Stimulated activated CD8-positive, alpha-beta memory T cell treated with anti-CD3 and anti-CD28 coated beads, Interleukin-7, amount 100 ng/mL, for 48 hours (primary cell): ENCODE data around the gene PRR14L.
"Not testable (repeated sequence)": the region's sequence is repeated elsewhere in the genome, so short reads cannot be mapped to it uniquely, and the experiment has no call there.

Experiments used
- DNase-seq, 2 donors: peaks; one replicate each; pipeline ENCODE4 v3.0.0-alpha.2; 2020; ENCODE audit warnings: low read depth in 1 of 2; ENCODE audit errors: extremely low read depth in 1 of 2

Gene PRR14L

DNA sequence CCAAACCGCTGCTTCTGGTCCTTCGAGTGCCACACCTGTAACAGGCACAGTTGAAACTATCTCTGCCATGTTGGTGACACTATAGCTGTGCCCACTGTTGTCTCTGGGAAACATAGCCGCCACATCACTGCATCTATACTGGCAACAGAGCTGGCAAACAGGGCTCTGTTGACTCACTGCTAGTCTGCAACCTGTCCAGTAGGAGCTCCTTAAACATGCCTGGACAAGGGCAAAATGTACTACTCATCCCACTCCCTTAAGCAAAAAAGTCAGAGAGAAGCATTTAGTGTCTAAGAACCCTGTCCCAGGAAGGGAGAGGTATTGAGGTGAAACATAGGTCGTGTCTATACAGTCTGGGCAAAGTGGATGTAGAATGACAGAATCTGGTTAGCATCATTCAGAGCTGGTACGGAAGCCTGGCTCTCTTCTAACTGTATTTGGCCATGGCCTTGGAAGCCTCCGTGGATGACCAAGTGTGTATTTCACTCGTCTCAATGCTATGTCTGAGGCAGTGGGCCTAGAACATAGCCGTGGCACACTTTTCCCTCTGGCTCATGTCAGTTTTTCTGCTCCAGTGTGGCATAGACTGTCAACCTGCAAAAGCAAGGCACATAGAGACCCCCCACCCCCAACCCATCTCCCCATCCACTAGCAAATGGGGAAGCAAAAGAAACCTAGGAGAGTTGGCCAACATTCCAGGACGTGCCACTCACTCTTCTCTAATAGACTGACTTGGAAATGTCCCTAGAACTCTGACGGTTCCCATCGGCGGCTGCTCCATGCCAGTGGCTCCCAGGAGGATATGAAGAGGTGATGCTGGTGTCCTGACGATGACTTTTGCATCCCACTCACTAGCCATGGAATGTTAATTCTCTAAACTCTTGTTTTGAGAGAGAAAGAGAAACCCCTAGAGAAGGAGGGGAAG lies 66.5 kb downstream of the PRR14L start:
- no peak for DNase-seq

DNA sequence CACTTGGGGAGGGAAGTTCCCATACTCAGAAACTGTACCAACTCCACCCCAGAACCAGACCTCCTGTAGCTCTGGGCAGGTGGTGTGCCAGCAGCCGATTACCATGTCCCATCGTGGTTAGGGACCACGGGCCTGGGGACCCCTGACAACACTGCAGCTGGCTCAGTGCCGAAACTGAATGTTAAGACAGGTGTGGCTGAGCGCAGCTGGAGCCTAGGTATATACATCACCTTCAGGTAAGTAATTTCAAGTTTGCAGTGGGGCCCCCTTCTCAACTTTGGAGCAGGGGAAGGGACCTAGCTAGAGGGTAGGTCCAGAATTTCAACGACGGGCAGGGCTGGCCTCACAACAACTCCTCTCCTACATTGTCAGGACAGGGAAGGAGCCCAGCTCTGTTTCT lies 67.2 kb downstream of the PRR14L start:
- DNase-seq, result no peak

DNA sequence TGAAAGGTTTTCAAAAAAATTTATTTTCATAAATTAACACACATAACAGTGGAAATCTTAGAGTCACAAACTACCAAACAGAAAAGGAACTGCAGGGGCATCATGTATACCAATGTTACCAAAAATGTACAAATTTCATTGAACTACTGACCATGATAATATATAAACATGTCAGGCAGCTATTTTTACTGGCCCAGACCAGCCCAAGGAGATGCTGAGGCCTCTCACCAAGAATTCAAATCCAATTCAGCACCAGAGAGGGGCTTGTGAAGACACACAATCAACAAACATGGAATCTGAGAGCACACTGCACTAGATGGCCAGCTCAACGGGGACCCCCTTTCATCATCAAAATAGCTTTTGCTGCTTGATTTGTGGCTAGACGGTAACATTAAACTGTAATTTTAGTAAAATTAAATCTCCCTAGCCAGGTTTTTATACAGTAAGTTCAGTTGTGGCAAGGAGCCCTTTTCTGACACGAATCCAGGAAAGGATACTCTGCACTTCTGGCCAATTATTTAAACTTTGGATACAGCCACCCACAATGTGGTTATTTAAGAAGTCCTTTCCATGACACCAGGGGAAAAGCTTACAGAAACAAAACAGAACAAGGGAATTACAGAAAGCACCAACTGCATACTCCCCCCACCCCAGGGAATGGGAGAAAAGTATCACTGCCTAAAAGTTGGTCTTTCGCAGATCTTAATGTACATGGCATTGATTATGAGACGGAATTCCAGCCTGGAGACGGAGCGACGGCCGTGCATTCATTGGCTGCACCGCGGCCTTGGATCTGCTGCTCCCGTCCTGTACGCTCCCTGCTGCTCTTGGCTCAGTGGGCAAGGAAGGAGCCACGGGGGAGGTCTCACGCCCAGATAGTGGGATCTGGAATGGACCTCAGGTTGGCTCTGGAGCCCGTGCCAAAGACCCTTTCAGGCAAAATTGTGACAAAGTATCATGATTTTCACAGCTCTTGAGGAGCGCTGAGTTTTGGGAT lies 68.3 kb downstream of the PRR14L start:
- no peak for DNase-seq

DNA sequence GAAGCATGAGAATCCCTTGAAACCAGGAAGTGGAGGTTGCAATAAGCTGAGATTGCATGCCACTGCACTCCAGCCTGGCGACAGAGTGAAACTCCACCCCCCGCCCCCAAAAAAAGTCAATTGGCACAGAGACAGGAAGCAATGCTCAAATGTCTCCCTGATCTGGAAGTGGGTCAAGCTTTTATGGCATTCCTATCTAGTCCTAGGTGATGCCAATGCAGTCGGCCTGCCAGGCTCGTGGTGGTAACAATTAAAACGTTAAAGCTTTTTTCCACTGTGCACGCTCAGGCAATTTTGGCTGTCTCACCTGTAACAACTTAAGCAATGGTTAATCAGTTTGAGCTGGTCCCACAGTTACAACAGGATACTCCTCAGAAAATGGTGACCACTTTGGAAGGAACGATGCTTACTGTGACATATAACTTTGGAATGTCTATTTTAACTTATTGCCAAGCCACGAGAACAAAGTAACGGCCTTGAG lies 69.0 kb downstream of the PRR14L start:
- DNase-seq, result no peak

DNA sequence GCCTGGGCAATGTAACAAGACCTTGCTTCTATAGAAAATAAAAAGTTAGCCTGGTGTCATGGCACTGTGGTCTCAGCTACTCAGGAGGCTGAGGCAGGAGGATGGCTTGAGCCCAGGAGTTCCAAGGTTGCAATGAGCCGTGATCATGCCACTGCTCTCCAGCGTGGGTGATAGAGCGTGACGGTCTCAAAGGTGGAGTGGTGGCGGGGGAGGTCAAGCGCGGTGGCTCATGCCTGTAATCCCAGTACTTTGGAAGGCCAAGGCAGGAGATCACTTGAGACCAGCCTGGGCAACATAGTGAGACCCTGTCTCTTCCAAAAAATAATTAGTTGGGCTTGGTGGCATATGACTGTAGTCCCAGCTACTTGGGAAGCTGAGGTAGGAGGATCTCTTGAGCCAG lies 71.2 kb downstream of the PRR14L start:
- no peak for DNase-seq

DNA sequence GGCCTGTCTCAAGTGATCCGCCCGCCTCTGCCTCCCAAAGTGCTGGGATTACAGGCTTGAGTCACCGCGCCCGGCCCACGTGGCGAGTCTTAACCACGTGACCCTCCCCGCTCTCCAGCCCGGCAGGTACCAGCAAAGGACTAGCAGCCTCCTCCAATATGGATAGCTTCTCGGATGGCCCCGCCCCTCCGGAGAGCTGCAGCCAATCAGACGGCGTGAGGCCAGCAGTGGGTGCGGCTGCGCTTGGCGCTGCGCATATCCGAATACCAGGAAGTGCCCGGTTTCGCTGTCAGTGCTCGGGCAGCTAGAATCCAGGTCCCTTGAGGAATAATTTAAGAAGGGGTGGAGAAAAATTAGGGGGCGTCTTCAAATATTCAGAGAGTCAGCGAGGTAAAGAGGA lies 73.2 kb downstream of the PRR14L start:
- peak; percentile 82 to 93 for DNase-seq

DNA sequence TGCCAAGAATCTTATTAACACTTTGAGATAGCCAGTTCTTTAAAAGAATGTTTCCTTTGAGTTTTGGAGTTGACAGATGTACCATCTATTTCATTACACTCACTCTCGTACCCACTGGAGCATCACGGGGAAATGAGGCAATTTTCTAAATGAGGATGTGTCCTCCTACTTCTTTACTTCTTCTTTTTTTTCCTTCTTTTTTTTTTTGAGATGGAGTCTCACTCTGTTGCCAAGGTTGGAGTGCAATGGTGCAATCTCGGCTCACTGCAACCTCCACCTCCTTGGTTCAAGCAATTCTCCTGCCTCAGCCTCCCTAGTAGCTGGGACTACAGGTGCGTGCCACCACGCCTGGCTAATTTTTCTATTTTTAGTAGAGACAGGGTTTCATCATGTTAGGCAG lies 75.7 kb downstream of the PRR14L start:
- not testable (repeated sequence) for DNase-seq

DNA sequence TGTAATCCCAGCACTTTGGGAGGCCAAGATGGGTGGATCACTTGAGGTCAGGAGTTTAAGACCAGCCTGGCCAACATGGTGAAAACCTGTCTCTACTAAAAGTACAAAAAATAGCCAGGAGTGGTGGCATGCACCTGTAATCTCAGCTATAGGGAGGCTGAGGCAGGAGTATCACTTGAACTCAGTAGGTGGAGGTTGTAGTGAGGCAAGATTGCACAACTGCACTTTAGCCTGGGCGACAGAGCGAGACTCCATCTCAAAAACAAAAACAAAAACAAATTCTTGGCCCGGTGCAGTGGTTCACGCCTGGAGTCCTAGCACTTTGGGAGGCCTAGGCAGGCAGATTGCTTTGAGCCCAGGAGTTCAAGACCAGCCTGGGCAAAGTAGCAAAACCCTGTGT lies 81.1 kb downstream of the PRR14L start:
- not testable (repeated sequence) for DNase-seq

DNA sequence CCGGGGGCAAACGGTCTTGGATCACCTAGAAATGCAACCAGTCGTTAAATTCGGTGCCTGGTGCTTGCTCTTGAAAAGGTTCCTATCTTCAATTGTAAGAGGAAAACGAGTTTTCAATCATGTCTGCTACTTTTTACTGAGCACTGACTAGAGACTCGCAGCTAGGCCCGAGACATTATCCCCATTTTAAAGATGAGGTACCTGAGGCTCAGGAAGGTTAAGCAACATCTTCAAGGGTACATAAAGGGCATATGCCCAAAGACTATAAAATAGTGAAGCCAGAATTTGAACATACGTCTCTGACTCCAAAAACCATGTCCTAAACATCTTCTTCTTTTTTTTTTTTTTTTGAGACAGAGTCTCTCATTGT lies 87.3 kb downstream of the PRR14L start:
- DNase-seq, result no peak

DNA sequence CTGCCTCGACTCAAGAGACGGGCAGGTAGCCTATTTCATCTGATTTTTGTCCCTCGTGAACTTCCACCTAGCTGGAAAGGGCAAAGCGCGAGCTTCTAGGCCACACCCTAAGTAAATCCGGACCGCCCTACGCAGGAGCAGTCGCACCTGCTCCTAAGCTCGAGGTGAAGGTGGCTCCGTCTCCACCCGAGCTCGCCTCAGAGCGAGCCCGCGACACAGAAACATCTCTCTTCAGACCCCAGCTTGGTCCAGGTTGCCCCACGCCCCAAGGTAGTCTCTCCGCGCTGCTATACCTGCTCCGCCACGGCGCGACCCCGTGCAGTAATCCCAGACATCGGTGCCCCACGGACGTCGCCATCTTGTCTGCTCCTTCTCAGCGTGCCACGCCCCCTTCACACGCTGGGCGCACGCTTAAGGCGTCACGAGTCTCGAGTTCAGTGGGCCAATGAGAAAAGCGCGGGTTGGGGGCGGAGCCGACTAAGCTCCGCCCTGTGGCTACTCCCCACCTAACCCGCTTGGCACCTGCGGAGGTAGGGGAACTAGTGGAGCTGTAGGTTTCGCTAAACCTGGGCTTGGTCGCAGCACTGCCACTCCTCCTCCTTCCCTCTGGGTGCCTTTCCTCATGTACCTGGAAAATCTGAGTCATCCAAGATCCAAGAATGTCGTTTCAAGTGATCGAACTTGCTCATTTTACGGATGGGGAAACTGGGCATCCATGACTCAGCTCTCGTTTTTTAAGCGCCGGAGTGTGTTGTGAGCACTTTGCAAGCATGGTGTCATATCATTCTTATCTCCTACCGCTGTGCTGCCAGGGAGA lies 87.9 kb downstream of the PRR14L start, which contains the start of gene PISD:
PISD (minus strand) TSS at position 365 of the 817 bp plus-strand sequence; CDS start at position 358, 7 bp downstream.
- DNase-seq, result peak; percentile 91 to 93

DNA sequence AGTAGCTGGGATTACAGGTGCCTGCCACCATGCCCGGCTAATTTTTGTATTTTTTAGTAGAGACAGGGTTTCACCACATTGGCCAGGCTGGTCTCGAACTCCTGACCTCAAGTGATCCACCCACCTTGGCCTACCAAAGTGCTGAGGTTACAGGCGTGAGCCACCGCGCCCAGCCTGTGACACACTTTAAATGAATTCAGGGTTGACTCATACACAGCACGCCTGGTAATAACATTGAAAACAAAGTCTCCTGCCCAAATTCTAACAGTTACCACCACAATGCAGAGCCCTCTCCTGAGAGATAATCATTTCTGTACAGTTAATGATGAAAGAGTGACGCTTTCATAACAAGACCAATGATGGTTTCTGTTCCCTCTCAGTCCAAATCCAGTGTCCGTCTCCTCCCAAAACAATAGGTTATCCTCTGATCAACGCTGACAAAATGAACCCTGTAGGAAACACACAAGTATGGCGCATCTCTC lies 89.0 kb downstream of the PRR14L start:
- DNase-seq, result peak in 1 of 2 donors; percentile 62

DNA sequence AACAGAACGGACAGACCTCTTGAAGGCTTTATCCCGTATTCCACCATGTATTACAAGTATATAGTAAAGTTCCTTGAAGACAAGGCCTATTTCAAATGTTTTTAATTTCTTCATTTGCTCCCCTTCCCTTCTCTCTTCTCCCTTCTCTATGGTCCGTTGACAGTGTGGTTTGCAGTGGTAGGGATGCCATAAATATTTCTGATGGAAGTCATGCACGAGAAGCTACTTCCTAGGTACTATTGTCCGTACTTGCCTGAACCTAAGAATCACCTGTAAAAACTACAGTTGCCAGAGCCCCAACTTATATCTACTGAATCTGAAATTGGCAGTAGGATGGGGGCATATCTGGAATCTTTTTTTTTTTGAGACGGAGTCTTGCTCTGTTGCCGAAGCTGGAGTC lies 90.7 kb downstream of the PRR14L start:
- no peak for DNase-seq

DNA sequence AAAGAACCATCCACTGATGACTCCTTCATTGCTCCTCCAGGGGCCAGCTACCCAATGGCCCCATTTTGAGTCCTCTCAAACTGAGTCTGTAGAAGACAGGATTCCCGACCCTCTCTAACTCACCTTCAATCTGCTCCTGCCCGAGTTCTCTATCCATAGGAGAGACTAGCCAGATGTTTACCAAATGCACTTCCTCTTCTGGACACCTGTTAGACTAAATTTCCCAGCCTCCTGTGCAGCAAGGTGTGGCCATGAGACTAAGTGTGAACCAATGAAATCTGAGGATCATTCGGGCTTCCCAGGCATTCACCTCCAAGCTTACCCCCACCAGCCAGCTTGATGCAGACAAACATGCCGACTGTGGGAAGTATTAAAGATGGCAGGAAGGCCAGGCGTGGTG lies 95.5 kb downstream of the PRR14L start:
- DNase-seq, result no peak

DNA sequence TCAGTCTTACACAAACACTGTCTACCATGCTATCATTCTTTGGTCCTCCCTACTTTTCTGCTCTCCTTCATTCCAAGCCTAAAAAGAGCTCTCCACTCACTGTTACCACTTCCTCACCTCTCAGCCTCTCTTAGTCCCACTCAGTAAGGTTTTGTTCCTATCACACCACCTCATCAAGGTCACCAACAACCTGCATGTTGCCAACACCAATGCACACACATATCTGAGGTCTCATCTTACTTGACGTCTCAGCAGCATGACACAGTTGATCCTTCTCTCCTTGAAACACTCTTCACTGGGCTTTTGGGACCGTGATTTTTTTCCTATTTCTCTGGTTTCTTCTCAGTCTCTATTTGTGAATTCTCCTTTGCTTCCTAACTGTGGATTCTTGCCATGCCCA lies 96.0 kb downstream of the PRR14L start:
- DNase-seq, result no peak

DNA sequence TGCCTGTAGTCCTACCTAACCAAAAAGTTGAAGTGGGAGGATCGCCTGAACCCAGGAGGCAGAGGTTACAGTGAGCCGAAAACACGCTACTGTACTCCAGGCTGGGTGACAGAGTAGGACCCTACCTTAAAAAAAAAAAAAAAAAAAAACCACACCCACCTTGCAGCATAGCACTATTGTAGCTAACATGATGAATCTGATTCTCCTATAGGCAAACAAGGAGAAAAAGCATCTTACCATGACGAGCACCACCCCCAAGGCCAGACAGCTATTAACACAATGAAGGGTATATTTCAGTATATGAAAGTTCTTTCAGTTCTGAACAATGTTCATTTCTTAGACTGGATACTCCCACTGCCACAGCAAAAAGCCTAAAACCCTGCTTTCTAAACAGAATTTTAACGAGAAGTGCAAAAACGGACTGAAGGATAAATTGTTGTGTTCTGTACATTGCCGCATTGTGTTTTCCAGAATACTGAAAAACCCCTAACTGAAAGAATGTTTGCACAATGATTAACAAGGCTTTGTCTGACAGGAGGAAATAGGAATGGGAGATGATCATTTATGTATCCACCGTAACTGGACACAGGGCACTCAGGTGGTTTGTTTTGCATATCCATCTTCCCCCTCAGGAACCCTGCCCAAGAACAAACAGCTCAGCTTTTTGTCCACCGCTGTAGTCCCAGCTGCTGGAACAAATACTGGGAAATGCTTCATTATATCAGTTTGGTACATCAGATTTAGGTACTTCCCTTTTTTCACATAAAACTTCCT lies 96.8 kb downstream of the PRR14L start:
- DNase-seq, result no peak

DNA sequence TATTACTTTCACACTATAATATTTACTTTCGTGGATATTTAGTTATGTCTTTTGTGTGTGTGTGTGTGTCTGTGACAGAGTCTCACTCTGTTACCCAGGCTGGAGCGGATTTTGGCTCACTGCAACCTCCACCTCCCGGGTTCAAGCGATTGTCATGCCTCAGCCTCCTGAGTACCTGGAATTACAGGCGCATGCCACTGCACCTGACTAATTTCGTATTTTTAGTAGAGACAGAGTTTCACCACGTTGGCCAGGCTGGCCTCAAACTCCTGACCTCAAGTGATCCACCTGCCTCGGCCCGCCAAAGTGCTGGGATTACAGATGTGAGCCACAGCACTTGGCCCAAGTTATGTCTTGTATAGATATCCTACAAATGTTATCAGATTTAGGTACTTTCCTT lies 97.8 kb downstream of the PRR14L start:
- DNase-seq, result no peak

DNA sequence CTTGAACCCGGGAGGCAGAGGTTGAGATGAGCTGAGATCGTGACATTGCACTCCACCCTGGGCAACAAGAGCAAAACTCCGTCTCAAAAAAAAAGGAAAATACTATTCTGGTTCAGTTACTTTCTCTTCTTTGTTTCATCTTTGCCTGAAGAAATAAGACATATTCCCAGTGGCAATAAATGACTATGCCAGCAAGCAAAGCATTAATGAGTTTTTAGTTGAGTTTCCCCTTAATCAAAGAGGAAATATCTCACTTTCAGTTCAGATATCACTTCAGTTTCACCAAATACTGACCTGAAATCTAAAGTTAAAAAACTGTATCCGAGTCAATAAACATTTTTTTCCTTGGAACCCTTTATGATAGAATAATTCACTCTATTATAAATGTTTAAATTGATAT lies 98.3 kb downstream of the PRR14L start:
- DNase-seq, result no peak

DNA sequence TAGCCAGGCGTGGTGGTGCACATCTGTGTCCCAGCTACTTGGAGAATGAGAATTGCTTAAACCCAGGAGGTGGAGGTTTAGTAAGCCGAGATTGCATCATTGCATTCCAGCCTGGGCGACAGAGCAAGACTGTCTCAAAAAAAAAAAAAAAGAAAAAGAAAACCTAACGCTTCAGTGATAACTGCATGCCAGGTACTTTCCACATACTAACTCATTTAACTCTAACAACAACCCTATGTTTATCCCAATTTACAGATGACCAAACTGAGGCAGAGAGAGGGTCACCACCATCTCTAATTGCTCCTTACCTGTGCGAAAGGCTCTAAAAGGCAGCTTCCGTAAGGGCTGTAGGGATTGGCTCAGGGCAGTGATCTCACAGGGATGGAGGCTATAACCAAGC lies 99.5 kb downstream of the PRR14L start:
- no peak for DNase-seq

DNA sequence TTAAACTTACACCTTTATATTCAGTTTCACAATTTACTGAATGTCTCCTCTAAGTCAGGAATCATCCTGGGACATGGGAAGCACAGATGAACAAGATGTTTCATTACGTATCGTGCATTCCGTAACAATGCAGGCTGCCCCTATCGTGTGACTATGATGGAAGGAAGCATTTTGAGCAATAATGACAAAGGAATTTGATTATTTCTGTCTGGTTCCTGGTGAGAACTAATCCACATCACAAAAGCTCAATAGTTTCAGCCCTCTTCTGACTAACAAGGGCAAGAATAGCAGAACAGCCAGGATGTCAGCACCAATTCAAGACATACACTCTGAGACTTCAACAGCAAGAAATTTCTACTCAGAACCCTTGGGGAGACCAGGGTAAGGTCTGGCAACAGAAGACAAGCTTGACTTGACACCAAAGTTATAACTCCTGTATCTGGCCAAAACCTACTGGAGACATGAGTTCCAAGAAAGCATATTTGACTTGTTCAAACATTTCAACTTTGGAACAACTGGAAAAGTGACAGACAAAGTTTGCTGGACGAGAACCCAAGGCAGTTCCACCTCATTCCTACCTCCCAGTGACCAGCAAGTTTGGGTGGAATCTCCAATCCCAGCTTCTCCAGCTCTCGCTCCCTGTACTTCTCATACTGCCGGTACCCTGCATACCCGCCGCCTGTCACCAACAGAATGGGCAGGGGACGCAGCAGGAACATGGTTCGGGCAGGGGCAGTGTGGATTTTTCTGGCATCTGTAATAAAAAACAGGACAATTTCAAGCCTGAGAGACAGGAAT lies 102.2 kb downstream of the PRR14L start:
- DNase-seq, result no peak
